GM12878 (cell line): ENCODE results near the gene PTGES2. TPM values are rescaled to one million over a fixed set of nuclear protein-coding genes. Genes with fewer than 3 reads are reported as not detected.

Experiments used
- BMI1 ChIP-seq: fragments of 450-650 bp; IDR thresholded peaks from 2 replicates; pipeline ENCODE4 v1.6.1; 2016; ENCODE audit warnings: mild to moderate bottlenecking, moderate library complexity, borderline replicate concordance
- EED ChIP-seq: sonication (generic); IDR thresholded peaks from 2 replicates; pipeline ENCODE4 v1.6.1; 2016; ENCODE audit warnings: antibody characterized with exemption, low read depth
- ETV6 ChIP-seq, 2 experiments: fragments of 450-650 bp in 1 of 2; IDR thresholded peaks in 1 of 2; conservative IDR thresholded peaks in 1 of 2; 2 replicates each; pipeline ENCODE4 v1.6.1; 2014; ENCODE audit warnings: antibody characterized with exemption in 1 of 2, borderline replicate concordance in 1 of 2, low read depth in 1 of 2, mild to moderate bottlenecking in 1 of 2, moderate library complexity in 1 of 2
- MEF2A ChIP-seq: IDR thresholded peaks from 2 replicates; pipeline ENCODE4 v1.6.1; 2011; ENCODE audit warnings: low read depth, mild to moderate bottlenecking, low read length, moderate library complexity; ENCODE audit not compliant: insufficient read depth
- RB1 ChIP-seq: fragments of 450-650 bp; formaldehyde crosslinking; IDR thresholded peaks from 2 replicates; pipeline ENCODE4 v1.6.1; 2017; ENCODE audit warnings: mild to moderate bottlenecking, borderline replicate concordance
- TCF3 ChIP-seq: IDR thresholded peaks from 2 replicates; pipeline ENCODE4 v1.6.1; 2012; ENCODE audit warnings: low read depth, mild to moderate bottlenecking, low read length, borderline replicate concordance; ENCODE audit not compliant: insufficient read depth
- ZSCAN29 ChIP-seq: fragments of 450-650 bp; IDR thresholded peaks from 2 replicates; pipeline ENCODE4 v1.6.1; 2017; ENCODE audit warnings: mild to moderate bottlenecking, moderate library complexity
- polyA plus RNA-seq, 11 experiments: library from polyadenylated mRNA; depleted of rRNA in 4 of 11; unstranded in 6 of 11; stranded (reverse) in 5 of 11; fragments of >200 nt; fragmentation: Nextera tagmentation in 4 of 11; fragmentation: Illumina TruSeq in 1 of 11; extraction: Ambion mirVana in 4 of 11; extraction: Trizol in 1 of 11; gene quantifications; 1 replicate in 1 of 11; 2 replicates in 10 of 11; pipeline versions ENCODE4 v1.2.1 to v1.2.3, GENCODE V29; 2011 to 2016; ENCODE audit warnings: inconsistent platforms in 2 of 11, missing spikeins in 2 of 11, low read depth in 1 of 11
- total RNA-seq, 4 experiments: library from RNA; depleted of rRNA in 3 of 4; stranded (reverse); fragments of >200 nt in 3 of 4; fragmentation: Illumina TruSeq in 1 of 4; extraction: Trizol in 1 of 4; gene quantifications; 2 replicates each; pipeline versions ENCODE4 v1.2.1 to v1.2.3, GENCODE V29; 2013 to 2021
- TF ChIP-seq, protein P1 (sequence below): fragments of 450-650 bp; IDR thresholded peaks from 2 replicates; pipeline ENCODE4 v1.6.1; 2018; ENCODE audit warnings: mild to moderate bottlenecking, low read depth, moderate library complexity; ENCODE audit not compliant: partially characterized antibody
- TF ChIP-seq, protein P2 (sequence below): IDR thresholded peaks from 2 replicates; pipeline ENCODE4 v1.6.1; 2011; ENCODE audit warnings: borderline replicate concordance, low read depth, mild to moderate bottlenecking, moderate library complexity, low read length; ENCODE audit not compliant: insufficient read depth, poor library complexity, severe bottlenecking
- TF ChIP-seq, protein P3 (sequence below): fragments of 450-650 bp; IDR thresholded peaks from 2 replicates; pipeline ENCODE4 v1.6.1; 2017; ENCODE audit warnings: low read depth, mild to moderate bottlenecking, moderate library complexity
- TF ChIP-seq, protein P4 (sequence below): fragments of 450-650 bp; IDR thresholded peaks from 2 replicates; pipeline ENCODE4 v1.6.1; 2017; ENCODE audit warnings: mild to moderate bottlenecking, low read depth, inconsistent platforms; ENCODE audit not compliant: poor library complexity, severe bottlenecking
- TF ChIP-seq, protein P5 (sequence below): IDR thresholded peaks from 2 replicates; pipeline ENCODE4 v1.6.1; 2012; ENCODE audit warnings: mild to moderate bottlenecking, low read depth, low read length

The PTGES2 gene
- total and polyA plus RNA-seq, 10 of the 15 experiments (the other 5 are each of a cell fraction or from before 2014, with no cell fraction given), result 2.1 to 141 (median 99.1) TPM

DNA sequence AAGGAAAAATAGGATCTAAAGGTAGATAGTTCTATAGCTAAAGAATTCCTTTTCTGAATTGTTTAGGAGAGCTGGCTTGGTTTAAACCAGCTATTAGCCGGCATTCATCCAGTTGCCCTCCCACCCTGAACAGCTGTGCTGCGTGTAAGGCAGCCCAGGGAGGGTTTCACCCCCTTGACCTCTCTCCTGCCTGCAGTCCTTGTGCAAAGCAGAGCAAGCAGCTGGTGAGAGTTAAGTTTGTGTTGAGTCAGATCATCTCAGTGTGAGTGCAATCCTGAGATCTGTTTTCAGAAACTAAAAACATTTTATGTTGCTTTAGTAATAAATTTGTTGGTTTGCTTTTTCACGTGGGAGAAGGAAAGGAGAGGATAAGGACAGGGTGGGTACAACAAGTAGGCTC, 46.5 kb downstream of the PTGES2 start (continued):
- TF ChIP-seq, protein P1, sequence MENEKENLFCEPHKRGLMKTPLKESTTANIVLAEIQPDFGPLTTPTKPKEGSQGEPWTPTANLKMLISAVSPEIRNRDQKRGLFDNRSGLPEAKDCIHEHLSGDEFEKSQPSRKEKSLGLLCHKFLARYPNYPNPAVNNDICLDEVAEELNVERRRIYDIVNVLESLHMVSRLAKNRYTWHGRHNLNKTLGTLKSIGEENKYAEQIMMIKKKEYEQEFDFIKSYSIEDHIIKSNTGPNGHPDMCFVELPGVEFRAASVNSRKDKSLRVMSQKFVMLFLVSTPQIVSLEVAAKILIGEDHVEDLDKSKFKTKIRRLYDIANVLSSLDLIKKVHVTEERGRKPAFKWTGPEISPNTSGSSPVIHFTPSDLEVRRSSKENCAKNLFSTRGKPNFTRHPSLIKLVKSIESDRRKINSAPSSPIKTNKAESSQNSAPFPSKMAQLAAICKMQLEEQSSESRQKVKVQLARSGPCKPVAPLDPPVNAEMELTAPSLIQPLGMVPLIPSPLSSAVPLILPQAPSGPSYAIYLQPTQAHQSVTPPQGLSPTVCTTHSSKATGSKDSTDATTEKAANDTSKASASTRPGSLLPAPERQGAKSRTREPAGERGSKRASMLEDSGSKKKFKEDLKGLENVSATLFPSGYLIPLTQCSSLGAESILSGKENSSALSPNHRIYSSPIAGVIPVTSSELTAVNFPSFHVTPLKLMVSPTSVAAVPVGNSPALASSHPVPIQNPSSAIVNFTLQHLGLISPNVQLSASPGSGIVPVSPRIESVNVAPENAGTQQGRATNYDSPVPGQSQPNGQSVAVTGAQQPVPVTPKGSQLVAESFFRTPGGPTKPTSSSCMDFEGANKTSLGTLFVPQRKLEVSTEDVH, result no peak
- TF ChIP-seq, protein P2, sequence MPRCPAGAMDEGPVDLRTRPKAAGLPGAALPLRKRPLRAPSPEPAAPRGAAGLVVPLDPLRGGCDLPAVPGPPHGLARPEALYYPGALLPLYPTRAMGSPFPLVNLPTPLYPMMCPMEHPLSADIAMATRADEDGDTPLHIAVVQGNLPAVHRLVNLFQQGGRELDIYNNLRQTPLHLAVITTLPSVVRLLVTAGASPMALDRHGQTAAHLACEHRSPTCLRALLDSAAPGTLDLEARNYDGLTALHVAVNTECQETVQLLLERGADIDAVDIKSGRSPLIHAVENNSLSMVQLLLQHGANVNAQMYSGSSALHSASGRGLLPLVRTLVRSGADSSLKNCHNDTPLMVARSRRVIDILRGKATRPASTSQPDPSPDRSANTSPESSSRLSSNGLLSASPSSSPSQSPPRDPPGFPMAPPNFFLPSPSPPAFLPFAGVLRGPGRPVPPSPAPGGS, result no peak
- TF ChIP-seq, protein P3, sequence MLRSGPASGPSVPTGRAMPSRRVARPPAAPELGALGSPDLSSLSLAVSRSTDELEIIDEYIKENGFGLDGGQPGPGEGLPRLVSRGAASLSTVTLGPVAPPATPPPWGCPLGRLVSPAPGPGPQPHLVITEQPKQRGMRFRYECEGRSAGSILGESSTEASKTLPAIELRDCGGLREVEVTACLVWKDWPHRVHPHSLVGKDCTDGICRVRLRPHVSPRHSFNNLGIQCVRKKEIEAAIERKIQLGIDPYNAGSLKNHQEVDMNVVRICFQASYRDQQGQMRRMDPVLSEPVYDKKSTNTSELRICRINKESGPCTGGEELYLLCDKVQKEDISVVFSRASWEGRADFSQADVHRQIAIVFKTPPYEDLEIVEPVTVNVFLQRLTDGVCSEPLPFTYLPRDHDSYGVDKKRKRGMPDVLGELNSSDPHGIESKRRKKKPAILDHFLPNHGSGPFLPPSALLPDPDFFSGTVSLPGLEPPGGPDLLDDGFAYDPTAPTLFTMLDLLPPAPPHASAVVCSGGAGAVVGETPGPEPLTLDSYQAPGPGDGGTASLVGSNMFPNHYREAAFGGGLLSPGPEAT, result no peak
- TF ChIP-seq TCF3 (peak; percentile 43; the same call in 1 of the 2 replicates), BMI1 (no peak), ETV6 (conservative IDR thresholded peaks at IDR 0.05 in 1 of 2, IDR thresholded peaks at IDR 0.05 in 1 of 2; ENCODE audit: borderline replicate concordance in 1 of 2, low read depth in 1 of 2) (no peak), MEF2A (no peak), ZSCAN29 (no peak), RB1 (no peak), EED (0 out of 2 replicates have a peak, but pooled peaks have one; percentile 32)
- TF ChIP-seq, protein P4, sequence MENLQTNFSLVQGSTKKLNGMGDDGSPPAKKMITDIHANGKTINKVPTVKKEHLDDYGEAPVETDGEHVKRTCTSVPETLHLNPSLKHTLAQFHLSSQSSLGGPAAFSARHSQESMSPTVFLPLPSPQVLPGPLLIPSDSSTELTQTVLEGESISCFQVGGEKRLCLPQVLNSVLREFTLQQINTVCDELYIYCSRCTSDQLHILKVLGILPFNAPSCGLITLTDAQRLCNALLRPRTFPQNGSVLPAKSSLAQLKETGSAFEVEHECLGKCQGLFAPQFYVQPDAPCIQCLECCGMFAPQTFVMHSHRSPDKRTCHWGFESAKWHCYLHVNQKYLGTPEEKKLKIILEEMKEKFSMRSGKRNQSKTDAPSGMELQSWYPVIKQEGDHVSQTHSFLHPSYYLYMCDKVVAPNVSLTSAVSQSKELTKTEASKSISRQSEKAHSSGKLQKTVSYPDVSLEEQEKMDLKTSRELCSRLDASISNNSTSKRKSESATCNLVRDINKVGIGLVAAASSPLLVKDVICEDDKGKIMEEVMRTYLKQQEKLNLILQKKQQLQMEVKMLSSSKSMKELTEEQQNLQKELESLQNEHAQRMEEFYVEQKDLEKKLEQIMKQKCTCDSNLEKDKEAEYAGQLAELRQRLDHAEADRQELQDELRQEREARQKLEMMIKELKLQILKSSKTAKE, result no peak
- TF ChIP-seq, protein P5, sequence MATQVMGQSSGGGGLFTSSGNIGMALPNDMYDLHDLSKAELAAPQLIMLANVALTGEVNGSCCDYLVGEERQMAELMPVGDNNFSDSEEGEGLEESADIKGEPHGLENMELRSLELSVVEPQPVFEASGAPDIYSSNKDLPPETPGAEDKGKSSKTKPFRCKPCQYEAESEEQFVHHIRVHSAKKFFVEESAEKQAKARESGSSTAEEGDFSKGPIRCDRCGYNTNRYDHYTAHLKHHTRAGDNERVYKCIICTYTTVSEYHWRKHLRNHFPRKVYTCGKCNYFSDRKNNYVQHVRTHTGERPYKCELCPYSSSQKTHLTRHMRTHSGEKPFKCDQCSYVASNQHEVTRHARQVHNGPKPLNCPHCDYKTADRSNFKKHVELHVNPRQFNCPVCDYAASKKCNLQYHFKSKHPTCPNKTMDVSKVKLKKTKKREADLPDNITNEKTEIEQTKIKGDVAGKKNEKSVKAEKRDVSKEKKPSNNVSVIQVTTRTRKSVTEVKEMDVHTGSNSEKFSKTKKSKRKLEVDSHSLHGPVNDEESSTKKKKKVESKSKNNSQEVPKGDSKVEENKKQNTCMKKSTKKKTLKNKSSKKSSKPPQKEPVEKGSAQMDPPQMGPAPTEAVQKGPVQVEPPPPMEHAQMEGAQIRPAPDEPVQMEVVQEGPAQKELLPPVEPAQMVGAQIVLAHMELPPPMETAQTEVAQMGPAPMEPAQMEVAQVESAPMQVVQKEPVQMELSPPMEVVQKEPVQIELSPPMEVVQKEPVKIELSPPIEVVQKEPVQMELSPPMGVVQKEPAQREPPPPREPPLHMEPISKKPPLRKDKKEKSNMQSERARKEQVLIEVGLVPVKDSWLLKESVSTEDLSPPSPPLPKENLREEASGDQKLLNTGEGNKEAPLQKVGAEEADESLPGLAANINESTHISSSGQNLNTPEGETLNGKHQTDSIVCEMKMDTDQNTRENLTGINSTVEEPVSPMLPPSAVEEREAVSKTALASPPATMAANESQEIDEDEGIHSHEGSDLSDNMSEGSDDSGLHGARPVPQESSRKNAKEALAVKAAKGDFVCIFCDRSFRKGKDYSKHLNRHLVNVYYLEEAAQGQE, result no peak
- TF ChIP-seq, all 136 proteins: peak for 4
